KMS-11 (cell line): ENCODE data around the gene PAPSS2.

Experiments used
- H2AFZ ChIP-seq: fragments of 200-600 bp; sonication (generic); 2 replicates; pipeline ENCODE4 v1.6.1; 2016; ENCODE audit warnings: antibody characterized with exemption, mixed run types, low read depth
- H3K27ac ChIP-seq: fragments of 200-600 bp; sonication (generic); 2 replicates; pipeline ENCODE4 v1.6.1; 2016; ENCODE audit warnings: mild to moderate bottlenecking, mixed run types
- H3K27me3 ChIP-seq: fragments of 200-600 bp; sonication (generic); 2 replicates; pipeline ENCODE4 v1.6.1; 2017; ENCODE audit warnings: mild to moderate bottlenecking, low read depth, mixed run types, moderate library complexity; ENCODE audit not compliant: insufficient read depth
- H3K36me3 ChIP-seq: fragments of 200-600 bp; sonication (generic); 2 replicates; pipeline ENCODE4 v1.6.1; 2017; ENCODE audit warnings: mild to moderate bottlenecking, mixed run types; ENCODE audit not compliant: insufficient read depth
- H3K4me1 ChIP-seq: fragments of 200-600 bp; sonication (generic); 2 replicates; pipeline ENCODE4 v1.6.1; 2016; ENCODE audit warnings: mild to moderate bottlenecking, low read depth, mixed run types; ENCODE audit not compliant: poor library complexity, severe bottlenecking
- H3K4me2 ChIP-seq: fragments of 200-600 bp; sonication (generic); 2 replicates; pipeline ENCODE4 v1.7.0; 2016; ENCODE audit warnings: mild to moderate bottlenecking, mixed run types
- H3K4me3 ChIP-seq: fragments of 200-600 bp; sonication (generic); IDR thresholded peaks from 2 replicates; pipeline ENCODE4 v1.6.1; 2017; ENCODE audit warnings: low read depth, low read length, mixed read lengths; ENCODE audit not compliant: insufficient read depth
- H3K79me2 ChIP-seq: fragments of 200-600 bp; sonication (generic); 2 replicates; pipeline ENCODE4 v1.6.1; 2016; ENCODE audit warnings: low read depth, mixed run types; ENCODE audit not compliant: insufficient read depth
- H3K9ac ChIP-seq: fragments of 200-600 bp; sonication (generic); 2 replicates; pipeline ENCODE4 v1.6.1; 2016; ENCODE audit warnings: mild to moderate bottlenecking, mixed run types
- H4K20me1 ChIP-seq: fragments of 200-600 bp; sonication (generic); 2 replicates; pipeline ENCODE4 v1.6.1; 2016; ENCODE audit warnings: mild to moderate bottlenecking, mixed run types; ENCODE audit not compliant: insufficient read depth
- CTCF ChIP-seq: fragments of 200-600 bp; sonication (generic); conservative IDR thresholded peaks from 2 replicates; pipeline ENCODE4 v1.6.1; 2017; ENCODE audit warnings: low read depth, mild to moderate bottlenecking, antibody characterized with exemption, low read length, moderate library complexity, mixed read lengths

The PAPSS2 gene

GRCh38 chr10:87652261-87652660 lies 7.4 kb upstream of the PAPSS2 start:
- Histone ChIP-seq H3K27ac (no peak overlapping the region), H2AFZ (no peak overlapping the region), H3K79me2 (no peaks in the 10 kb centered on the region), H3K27me3 (no peaks in the 10 kb centered on the region), H3K9ac (no peak overlapping the region), H3K4me3 (no peak overlapping the region), H3K4me2 (no peak overlapping the region), H3K36me3 (no peaks in the 10 kb centered on the region), H3K4me1 (no peaks in the 10 kb centered on the region), H4K20me1 (no peaks in the 10 kb centered on the region)
- no peak for TF ChIP-seq CTCF

DNA sequence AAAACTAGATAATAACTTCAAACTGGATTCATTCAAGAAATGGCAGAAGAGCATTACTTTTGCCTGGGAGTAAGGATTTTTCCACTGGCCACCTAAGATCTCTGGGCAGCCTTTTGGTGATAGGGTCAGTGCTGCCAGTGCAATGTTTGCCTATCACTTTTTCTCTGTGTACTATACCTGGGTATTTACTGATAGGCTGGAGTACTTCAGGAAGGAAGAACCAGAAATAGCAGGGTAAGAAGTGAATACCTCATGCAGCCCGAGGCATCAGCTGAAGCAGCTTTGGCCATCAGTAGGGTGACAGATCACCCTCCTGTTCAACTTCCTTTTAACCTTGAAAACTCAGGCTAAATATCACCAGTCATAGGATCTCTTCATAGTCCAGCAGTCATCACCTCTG lies 5.5 kb upstream of the PAPSS2 start:
- no peaks in the 10 kb centered on the region for H3K27me3 ChIP-seq
- no peak overlapping the region for H2AFZ ChIP-seq
- no peak overlapping the region for H3K9ac ChIP-seq
- no peak overlapping the region for H3K27ac ChIP-seq
- no peaks in the 10 kb centered on the region for H3K79me2 ChIP-seq
- H3K4me1 ChIP-seq, result no peaks in the 10 kb centered on the region
- no peaks in the 10 kb centered on the region for H4K20me1 ChIP-seq
- no peak overlapping the region for H3K4me2 ChIP-seq
- no peaks in the 10 kb centered on the region for H3K36me3 ChIP-seq
- no peak overlapping the region for H3K4me3 ChIP-seq
- no peak for TF ChIP-seq CTCF

DNA sequence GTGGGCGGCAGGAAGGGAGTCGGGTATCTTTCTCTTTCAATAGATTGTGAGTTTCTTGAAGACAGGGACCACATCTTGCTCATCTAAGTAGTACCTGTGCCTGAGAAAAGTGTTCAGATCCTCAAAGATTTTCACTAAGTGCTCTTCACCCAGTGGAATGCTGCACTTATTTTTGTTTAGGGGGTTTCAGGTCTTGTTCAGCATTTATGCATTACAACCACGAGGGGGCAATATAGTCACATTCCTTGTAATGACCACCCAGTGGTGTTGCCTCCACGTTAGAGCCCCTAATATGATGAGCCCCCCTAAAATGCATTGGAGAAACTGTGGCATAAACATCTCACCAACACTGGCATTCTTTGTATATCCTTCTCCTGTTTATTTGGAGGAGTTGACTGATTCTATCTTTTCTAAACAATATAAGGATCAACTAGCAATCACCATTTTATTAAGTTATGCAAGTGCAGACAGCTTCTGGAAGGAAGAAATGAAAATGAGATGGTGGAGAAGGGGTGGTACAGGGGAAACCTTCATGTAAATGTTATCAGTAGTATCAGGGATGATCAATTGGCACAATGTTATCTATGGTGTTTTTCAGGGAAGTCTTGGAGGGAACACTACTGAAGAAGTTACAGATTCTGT lies 3.1 kb upstream of the PAPSS2 start:
- Histone ChIP-seq H3K4me3 (no peak overlapping the region), H4K20me1 (no peaks in the 10 kb centered on the region), H2AFZ (no peak overlapping the region), H3K4me1 (no peaks in the 10 kb centered on the region), H3K27me3 (no peaks in the 10 kb centered on the region), H3K36me3 (no peaks in the 10 kb centered on the region), H3K79me2 (no peaks in the 10 kb centered on the region), H3K27ac (no peak overlapping the region), H3K9ac (no peak overlapping the region), H3K4me2 (no peak overlapping the region)
- peak; percentile 94 for TF ChIP-seq CTCF

- H3K4me3 ChIP-seq, result no peak overlapping the region
- H3K27ac ChIP-seq, result no peak overlapping the region
- no peak overlapping the region for H2AFZ ChIP-seq
- no peaks in the 10 kb centered on the region for H3K36me3 ChIP-seq
- no peaks in the 10 kb centered on the region for H3K79me2 ChIP-seq
- no peak for TF ChIP-seq CTCF
- no peak overlapping the region for H3K4me2 ChIP-seq
- no peak overlapping the region for H3K9ac ChIP-seq
- no peaks in the 10 kb centered on the region for H3K27me3 ChIP-seq
- H3K4me1 ChIP-seq, result no peaks in the 10 kb centered on the region
- H4K20me1 ChIP-seq, result no peaks in the 10 kb centered on the region
Observed at GRCh38 chr10:87657371-87657770, 2.3 kb upstream of the PAPSS2 start.
